Measurements from ENCODE around the gene ISYNA1.
A peak's percentile ranks its signal among the peaks of the same experiment; 100 is the strongest.

Gene ISYNA1

GRCh38 chr19:18437491-18438330 is at the start of gene ISYNA1:
Gene ISYNA1 (minus strand): TSS chr19:18438133. CDS start chr19:18437979, 154 bp downstream.
- peak within 1 kb of the TSS; percentile 70; the same call in 1 of the 2 replicates for H3K9ac ChIP-seq (ENCODE audit: low read depth, low read length)

GRCh38 chr19:18486746-18487145 is 48.8 kb upstream of the ISYNA1 start:
- Histone ChIP-seq H3K27ac (ENCODE audit: low read length) (no peak overlapping the region), H3K9ac (ENCODE audit: low read depth, low read length) (no peak overlapping the region), H3K27me3 (ENCODE audit: insufficient read depth, low read length) (no peaks in the 10 kb centered on the region), H3K4me3 (ENCODE audit: low read length) (no peak overlapping the region), H3K4me1 (ENCODE audit: insufficient read depth, low read length) (no peaks in the 10 kb centered on the region), H3K36me3 (ENCODE audit: insufficient read depth, low read depth, low read length) (no peaks in the 10 kb centered on the region), H3K9me3 (ENCODE audit: insufficient read depth, low read depth, low read length) (no peaks in the 10 kb centered on the region)

More at GRCh38 chr19:18437491-18438330, at the start of gene ISYNA1:
- Histone ChIP-seq H3K36me3 (ENCODE audit: insufficient read depth, low read depth, low read length) (peaks cover 19% of the 10 kb centered on the region), H3K27ac (ENCODE audit: low read length) (no peak within 1 kb of the TSS), H3K4me1 (ENCODE audit: insufficient read depth, low read length) (peaks cover 11% of the 10 kb centered on the region; the same call in 1 of the 2 replicates), H3K9me3 (ENCODE audit: insufficient read depth, low read depth, low read length) (no peaks in the 10 kb centered on the region), H3K4me3 (ENCODE audit: low read length) (peak within 1 kb of the TSS; percentile 75), H3K27me3 (ENCODE audit: insufficient read depth, low read length) (no peaks in the 10 kb centered on the region; the same call in 1 of the 2 replicates)

GRCh38 chr19:18484992-18485391 is 47.1 kb upstream of the ISYNA1 start:
- Histone ChIP-seq H3K9me3 (ENCODE audit: insufficient read depth, low read depth, low read length) (no peaks in the 10 kb centered on the region), H3K9ac (ENCODE audit: low read depth, low read length) (0 out of 2 replicates have a peak overlapping the region, but pooled peaks have one; percentile 15), H3K4me1 (ENCODE audit: insufficient read depth, low read length) (no peaks in the 10 kb centered on the region), H3K27ac (ENCODE audit: low read length) (no peak overlapping the region), H3K4me3 (ENCODE audit: low read length) (no peak overlapping the region), H3K27me3 (ENCODE audit: insufficient read depth, low read length) (no peaks in the 10 kb centered on the region), H3K36me3 (ENCODE audit: insufficient read depth, low read depth, low read length) (no peaks in the 10 kb centered on the region)

- Histone ChIP-seq H3K27me3 (ENCODE audit: insufficient read depth, low read length) (no peaks in the 10 kb centered on the region), H3K9me3 (ENCODE audit: insufficient read depth, low read depth, low read length) (no peaks in the 10 kb centered on the region), H3K36me3 (ENCODE audit: insufficient read depth, low read depth, low read length) (no peaks in the 10 kb centered on the region), H3K4me1 (ENCODE audit: insufficient read depth, low read length) (no peaks in the 10 kb centered on the region; the same call in 1 of the 2 replicates), H3K27ac (ENCODE audit: low read length) (no peak overlapping the region), H3K4me3 (ENCODE audit: low read length) (no peak overlapping the region), H3K9ac (ENCODE audit: low read depth, low read length) (no peak overlapping the region)
Observed at GRCh38 chr19:18483119-18483890, 45.4 kb upstream of the ISYNA1 start.

- Histone ChIP-seq H3K9me3 (ENCODE audit: insufficient read depth, low read depth, low read length) (no peaks in the 10 kb centered on the region), H3K4me3 (ENCODE audit: low read length) (no peak overlapping the region), H3K4me1 (ENCODE audit: insufficient read depth, low read length) (no peaks in the 10 kb centered on the region; the same call in 1 of the 2 replicates), H3K27ac (ENCODE audit: low read length) (no peak overlapping the region), H3K9ac (ENCODE audit: low read depth, low read length) (no peak overlapping the region), H3K27me3 (ENCODE audit: insufficient read depth, low read length) (no peaks in the 10 kb centered on the region), H3K36me3 (ENCODE audit: insufficient read depth, low read depth, low read length) (no peaks in the 10 kb centered on the region)
Observed at GRCh38 chr19:18481505-18482222, 43.7 kb upstream of the ISYNA1 start.

GRCh38 chr19:18480006-18480691 is 42.2 kb upstream of the ISYNA1 start:
- Histone ChIP-seq H3K27me3 (ENCODE audit: insufficient read depth, low read length) (no peaks in the 10 kb centered on the region), H3K4me1 (ENCODE audit: insufficient read depth, low read length) (no peaks in the 10 kb centered on the region; the same call in 1 of the 2 replicates), H3K9me3 (ENCODE audit: insufficient read depth, low read depth, low read length) (no peaks in the 10 kb centered on the region), H3K36me3 (ENCODE audit: insufficient read depth, low read depth, low read length) (no peaks in the 10 kb centered on the region), H3K9ac (ENCODE audit: low read depth, low read length) (no peak overlapping the region), H3K27ac (ENCODE audit: low read length) (no peak overlapping the region), H3K4me3 (ENCODE audit: low read length) (no peak overlapping the region)

- no peaks in the 10 kb centered on the region for H3K27me3 ChIP-seq (ENCODE audit: insufficient read depth, low read length)
- H3K9me3 ChIP-seq (ENCODE audit: insufficient read depth, low read depth, low read length), result no peaks in the 10 kb centered on the region
- no peaks in the 10 kb centered on the region for H3K36me3 ChIP-seq (ENCODE audit: insufficient read depth, low read depth, low read length)
- H3K27ac ChIP-seq (ENCODE audit: low read length), result no peak overlapping the region
- no peaks in the 10 kb centered on the region; the same call in 1 of the 2 replicates for H3K4me1 ChIP-seq (ENCODE audit: insufficient read depth, low read length)
- H3K4me3 ChIP-seq (ENCODE audit: low read length), result no peak overlapping the region
- H3K9ac ChIP-seq (ENCODE audit: low read depth, low read length), result no peak overlapping the region
Observed at GRCh38 chr19:18478545-18479311, 40.8 kb upstream of the ISYNA1 start.

GRCh38 chr19:18477974-18478373 is 40.0 kb upstream of the ISYNA1 start:
- H3K36me3 ChIP-seq (ENCODE audit: insufficient read depth, low read depth, low read length), result no peaks in the 10 kb centered on the region
- H3K4me3 ChIP-seq (ENCODE audit: low read length), result no peak overlapping the region
- no peak overlapping the region for H3K27ac ChIP-seq (ENCODE audit: low read length)
- H3K4me1 ChIP-seq (ENCODE audit: insufficient read depth, low read length), result no peaks in the 10 kb centered on the region; the same call in 1 of the 2 replicates
- no peaks in the 10 kb centered on the region for H3K27me3 ChIP-seq (ENCODE audit: insufficient read depth, low read length)
- H3K9ac ChIP-seq (ENCODE audit: low read depth, low read length), result no peak overlapping the region
- H3K9me3 ChIP-seq (ENCODE audit: insufficient read depth, low read depth, low read length), result no peaks in the 10 kb centered on the region

- no peak overlapping the region for H3K4me3 ChIP-seq (ENCODE audit: low read length)
- no peaks in the 10 kb centered on the region for H3K9me3 ChIP-seq (ENCODE audit: insufficient read depth, low read depth, low read length)
- no peaks in the 10 kb centered on the region; the same call in 1 of the 2 replicates for H3K4me1 ChIP-seq (ENCODE audit: insufficient read depth, low read length)
- H3K27ac ChIP-seq (ENCODE audit: low read length), result no peak overlapping the region
- H3K27me3 ChIP-seq (ENCODE audit: insufficient read depth, low read length), result no peaks in the 10 kb centered on the region
- H3K9ac ChIP-seq (ENCODE audit: low read depth, low read length), result no peak overlapping the region
- no peaks in the 10 kb centered on the region for H3K36me3 ChIP-seq (ENCODE audit: insufficient read depth, low read depth, low read length)
Observed at GRCh38 chr19:18477042-18477779, 39.3 kb upstream of the ISYNA1 start.

- no peak overlapping the region for H3K9ac ChIP-seq (ENCODE audit: low read depth, low read length)
- H3K4me1 ChIP-seq (ENCODE audit: insufficient read depth, low read length), result no peaks in the 10 kb centered on the region; the same call in 1 of the 2 replicates
- H3K4me3 ChIP-seq (ENCODE audit: low read length), result no peak overlapping the region
- H3K36me3 ChIP-seq (ENCODE audit: insufficient read depth, low read depth, low read length), result no peaks in the 10 kb centered on the region
- no peaks in the 10 kb centered on the region for H3K9me3 ChIP-seq (ENCODE audit: insufficient read depth, low read depth, low read length)
- no peaks in the 10 kb centered on the region for H3K27me3 ChIP-seq (ENCODE audit: insufficient read depth, low read length)
- no peak overlapping the region for H3K27ac ChIP-seq (ENCODE audit: low read length)
Observed at GRCh38 chr19:18476507-18477041, 38.6 kb upstream of the ISYNA1 start.
